Activated CD4-positive, alpha-beta T cell treated with anti-CD3 and anti-CD28 coated beads for 36 hours (primary cell): Measurements from ENCODE around the gene HINFP. TPM values are rescaled to one million over a fixed set of nuclear protein-coding genes. Genes with fewer than 3 reads are reported as not detected.

ENCODE experiments used
- ATAC-seq: fragments of 200-7000 bp; cut with Tn5 transposase; one replicate; pipeline ENCODE4 v1.10.0; 2021; ENCODE audit warnings: mild to moderate bottlenecking, moderate library complexity
- CTCF ChIA-PET: fragments of 350-600 bp; sonication (Branson Sonifier 250); formaldehyde crosslinking; loops from one replicate; lab custom pipeline; 2021; ENCODE audit warnings: antibody characterized with exemption; lab: Charles Lee
- POLR2A ChIA-PET: fragments of 350-600 bp; sonication (Branson Sonifier 250); formaldehyde crosslinking; loops from one replicate; lab custom pipeline; 2021; ENCODE audit warnings: antibody characterized with exemption, inconsistent platforms; lab: Charles Lee
- DNase-seq: peaks from one replicate; pipeline ENCODE4 v3.0.0-alpha.2; 2020
- H3K27ac Mint-ChIP-seq: one replicate; pipeline ENCODE4 v1.8.0; 2021; ENCODE audit warnings: mixed read lengths
- H3K27me3 Mint-ChIP-seq: one replicate; pipeline ENCODE4 v1.8.0; 2021; ENCODE audit warnings: mixed read lengths
- H3K36me3 Mint-ChIP-seq: one replicate; pipeline ENCODE4 v1.8.0; 2021; ENCODE audit warnings: low read depth, mixed read lengths
- H3K4me1 Mint-ChIP-seq: one replicate; pipeline ENCODE4 v1.8.0; 2021; ENCODE audit warnings: mixed read lengths
- H3K4me3 Mint-ChIP-seq: one replicate; pipeline ENCODE4 v1.8.0; 2021; ENCODE audit warnings: mild to moderate bottlenecking, moderate library complexity, mixed read lengths
- H3K9me3 Mint-ChIP-seq: one replicate; pipeline ENCODE4 v1.8.0; 2021; ENCODE audit warnings: low read depth, mixed read lengths
- intact Hi-C, 2 experiments: fragments of 100-400 bp; cut with DNase I in 1 of 2; cut with micrococcal nuclease in 1 of 2; formaldehyde crosslinking; loops; one replicate each; pipeline versions ENCODE4 v1.14.2 to v1.15.1; 2022 to 2024; cut with DNase I, micrococcal nuclease
- total RNA-seq, 2 experiments: library from RNA; stranded (reverse); gene quantifications; one replicate each; pipeline ENCODE4 v1.2.3, GENCODE V29; 2021

Gene HINFP
- total RNA-seq, 2 experiments from 2014 or later: 24.0 to 27.2 TPM

DNA sequence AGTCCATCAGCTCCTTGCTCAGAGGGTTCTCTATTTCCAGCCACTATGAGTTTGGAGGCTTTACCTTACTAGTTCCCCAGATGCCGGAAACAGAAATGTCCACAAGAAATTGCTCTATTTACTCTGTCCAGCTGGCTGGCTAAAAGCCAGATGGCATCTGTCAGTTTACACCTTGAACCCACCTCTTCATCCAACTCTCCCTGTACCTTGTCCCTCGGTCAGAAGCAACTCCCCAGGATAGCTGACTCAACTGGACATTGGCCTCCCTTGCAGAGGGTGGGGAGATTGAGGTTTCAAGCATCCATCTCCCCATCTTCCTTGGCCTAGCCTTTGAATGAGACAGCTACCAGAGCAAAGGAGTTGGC, 12.5 kb upstream of the HINFP start:
- intact Hi-C loops: loop anchor here (5.0 kb wide), 2 partner anchors 88 to 317 kb away; partner anchors contain the start of gene DDX6 (in 1 of the 2)
- Mint-ChIP-seq H3K36me3 (peaks cover 22% of the 10 kb centered on the region), H3K4me1 (peaks cover 40% of the 10 kb centered on the region)

GRCh38 chr11:119109843-119110242, 11.5 kb upstream of the HINFP start:
- DNase-seq: no peak
- Mint-ChIP-seq H3K4me1 (peaks cover 39% of the 10 kb centered on the region), H3K9me3 (no peaks in the 10 kb centered on the region), H3K27me3 (no peaks in the 10 kb centered on the region), H3K36me3 (peaks cover 27% of the 10 kb centered on the region), H3K27ac (peak overlapping the region; percentile 67), H3K4me3 (peak overlapping the region; percentile 89)
- POLR2A ChIA-PET: interaction anchor here (0.6 to 2.1 kb wide), 2 partner anchors 13 to 15 kb away, joined by 3 to 6 read pairs; a partner anchor contains a TSS
- ATAC-seq: no peak
- CTCF ChIA-PET: interaction anchor here (0.5 to 2.6 kb wide), 6 partner anchors 15 to 209 kb away, joined by 3 to 11 read pairs (median 3); partner anchors contain the start of gene CBL
- intact Hi-C loops: loop anchor here (5.0 kb wide), 2 partner anchors 87 to 318 kb away; partner anchors contain the start of gene DDX6 (in 1 of the 2)

More for the DNA sequence above, 12.5 kb upstream of the HINFP start:
- ChIA-PET POLR2A (interaction anchor here (2.1 kb wide), 1 partner anchor 14 kb away, joined by 6 read pairs; a partner anchor contains a TSS), CTCF (interaction anchor here (0.7 to 2.6 kb wide), 4 partner anchors 9 to 568 kb away, joined by 3 to 11 read pairs (median 4); a partner anchor contains a TSS)
- H3K27me3 Mint-ChIP-seq: no peaks in the 10 kb centered on the region
- ATAC-seq (no peak), DNase-seq (no peak)
- H3K4me3 Mint-ChIP-seq: peak overlapping the region; percentile 89
- peak overlapping the region; percentile 89 for H3K27ac Mint-ChIP-seq
- H3K9me3 Mint-ChIP-seq: no peaks in the 10 kb centered on the region

DNA sequence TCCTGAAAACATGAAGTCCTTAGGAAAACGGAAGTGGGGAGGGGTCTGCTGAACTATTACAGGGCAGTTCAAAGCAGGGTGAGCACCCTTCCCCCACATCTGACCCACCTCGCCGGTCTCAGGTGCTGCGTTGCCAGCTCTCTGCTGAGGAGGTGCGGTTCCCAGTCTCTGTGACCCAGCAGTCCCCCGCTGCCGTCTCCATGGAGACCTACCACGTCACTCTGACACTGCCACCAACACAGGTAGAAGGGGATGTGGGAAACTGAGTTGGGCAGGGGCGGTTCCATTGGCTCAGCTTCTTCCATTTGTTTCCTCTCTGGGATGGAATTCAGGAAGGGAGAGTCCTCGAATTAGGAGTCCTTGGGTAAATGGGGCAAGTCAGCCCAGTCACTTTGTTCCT, 10.9 kb upstream of the HINFP start:
- DNase-seq (no peak), ATAC-seq (no peak)
- H3K4me3 Mint-ChIP-seq: no peak overlapping the region
- H3K36me3 Mint-ChIP-seq: peaks cover 31% of the 10 kb centered on the region
- ChIA-PET CTCF (interaction anchor here (0.6 to 2.6 kb wide), 4 partner anchors 14 to 208 kb away, joined by 3 to 11 read pairs (median 4); a partner anchor contains a TSS), POLR2A (interaction anchor here (0.6 kb wide), 1 partner anchor 68 kb away, joined by 6 read pairs; no protein-coding TSS in a partner anchor)
- peak overlapping the region; percentile 67 for H3K27ac Mint-ChIP-seq
- H3K4me1 Mint-ChIP-seq: peaks cover 42% of the 10 kb centered on the region
- intact Hi-C loops: no loop called here
- no peaks in the 10 kb centered on the region for H3K27me3 Mint-ChIP-seq
- H3K9me3 Mint-ChIP-seq: no peaks in the 10 kb centered on the region

DNA sequence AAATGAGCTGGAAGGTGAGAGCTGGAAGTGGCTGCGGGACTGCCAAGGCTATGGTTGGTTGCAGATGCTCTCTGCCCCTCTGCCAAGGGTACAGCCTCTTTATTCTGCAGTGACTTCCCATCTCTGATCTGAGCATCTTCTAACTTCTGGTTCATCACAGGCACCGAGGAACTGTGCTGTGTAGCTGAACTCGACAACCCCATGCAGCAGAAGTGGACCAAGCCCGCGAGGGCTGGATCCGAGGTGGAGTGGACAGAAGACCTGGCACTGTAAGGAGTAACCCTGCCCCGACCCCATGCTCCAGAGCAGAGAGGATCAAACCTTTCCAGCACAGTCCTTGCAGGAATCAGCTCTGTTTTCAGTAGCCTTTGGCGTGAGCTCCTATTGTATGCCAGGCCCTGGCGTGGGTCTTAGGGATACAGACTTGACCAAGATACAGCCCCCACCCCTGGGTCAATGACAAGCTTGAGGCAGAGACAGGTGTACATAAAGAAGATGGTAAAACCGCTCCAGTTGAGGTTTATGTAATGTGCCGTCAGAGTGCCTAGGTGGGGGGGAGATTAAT, 9.9 kb upstream of the HINFP start:
- intact Hi-C loops: no loop called here
- no peak for ATAC-seq

GRCh38 chr11:119112314-119113020, 8.9 kb upstream of the HINFP start:
- Mint-ChIP-seq H3K9me3 (no peaks in the 10 kb centered on the region), H3K4me1 (peaks cover 40% of the 10 kb centered on the region), H3K4me3 (no peak overlapping the region), H3K27ac (peak overlapping the region; percentile 21), H3K27me3 (no peaks in the 10 kb centered on the region), H3K36me3 (peaks cover 47% of the 10 kb centered on the region)
- DNase-seq: no peak
- ATAC-seq: no peak
- intact Hi-C loops: no loop called here
- POLR2A ChIA-PET: interaction anchor here (1.0 to 1.1 kb wide), 2 partner anchors 9 to 10 kb away, joined by 3 read pairs; partner anchors contain the start of gene HINFP
- CTCF ChIA-PET: interaction anchor here (0.6 to 0.8 kb wide), 2 partner anchors 57 to 212 kb away, joined by 3 to 5 read pairs; no protein-coding TSS in a partner anchor

More for the DNA sequence above, 9.9 kb upstream of the HINFP start:
- Mint-ChIP-seq H3K36me3 (peaks cover 41% of the 10 kb centered on the region), H3K9me3 (no peaks in the 10 kb centered on the region), H3K27me3 (no peaks in the 10 kb centered on the region), H3K27ac (peak overlapping the region; percentile 30), H3K4me3 (no peak overlapping the region), H3K4me1 (peaks cover 45% of the 10 kb centered on the region)
- CTCF ChIA-PET: interaction anchor here (0.8 kb wide), 1 partner anchor 213 kb away, joined by 3 read pairs; no protein-coding TSS in a partner anchor
- POLR2A ChIA-PET: no interaction called here
- no peak for DNase-seq

DNA sequence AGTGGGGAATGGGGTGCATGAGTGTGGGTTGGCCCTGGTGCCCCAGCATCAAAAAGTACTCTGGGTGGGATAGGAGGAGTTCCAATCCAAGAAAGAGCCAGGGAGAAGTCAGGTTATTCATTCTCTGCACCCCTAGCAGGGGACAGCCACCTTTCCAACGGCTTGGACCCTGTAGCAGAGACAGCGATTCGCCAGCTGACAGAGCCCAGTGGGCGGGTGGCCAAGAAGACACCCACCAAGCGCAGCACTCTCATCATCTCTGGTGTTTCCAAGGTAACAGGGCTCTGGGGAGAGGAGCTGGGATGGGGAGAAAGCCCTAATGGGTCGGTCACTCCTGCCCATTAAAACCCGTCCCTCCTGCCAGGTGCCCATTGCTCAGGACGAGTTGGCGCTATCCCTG, 7.7 kb upstream of the HINFP start:
- peak overlapping the region; percentile 55 for H3K27ac Mint-ChIP-seq
- ChIA-PET CTCF (no interaction called here), POLR2A (no interaction called here)
- H3K36me3 Mint-ChIP-seq: peaks cover 50% of the 10 kb centered on the region
- H3K9me3 Mint-ChIP-seq: no peaks in the 10 kb centered on the region
- intact Hi-C loops: no loop called here
- H3K27me3 Mint-ChIP-seq: no peaks in the 10 kb centered on the region
- DNase-seq: no peak
- peaks cover 35% of the 10 kb centered on the region for H3K4me1 Mint-ChIP-seq
- no peak for ATAC-seq
- H3K4me3 Mint-ChIP-seq: no peak overlapping the region

- Mint-ChIP-seq H3K4me1 (peaks cover 28% of the 10 kb centered on the region), H3K4me3 (no peak overlapping the region), H3K9me3 (no peaks in the 10 kb centered on the region), H3K27ac (no peak overlapping the region), H3K36me3 (peaks cover 50% of the 10 kb centered on the region), H3K27me3 (no peaks in the 10 kb centered on the region)
- CTCF ChIA-PET: no interaction called here
- DNase-seq (no peak), ATAC-seq (no peak)
- POLR2A ChIA-PET: no interaction called here
- intact Hi-C loops: no loop called here
These were observed 7.0 kb upstream of the HINFP start for GRCh38 chr11:119114351-119114750.

- DNase-seq (peak; percentile 35), ATAC-seq (peak; percentile 84)
- Mint-ChIP-seq H3K4me3 (peak overlapping the region; percentile 59), H3K4me1 (peaks cover 27% of the 10 kb centered on the region), H3K27me3 (no peaks in the 10 kb centered on the region), H3K36me3 (peaks cover 45% of the 10 kb centered on the region), H3K9me3 (no peaks in the 10 kb centered on the region), H3K27ac (peak overlapping the region; percentile 95)
- intact Hi-C loops: no loop called here
- POLR2A ChIA-PET: interaction anchor here (1.0 to 1.2 kb wide), 2 partner anchors 20 to 21 kb away, joined by 3 read pairs; a partner anchor contains a TSS
- CTCF ChIA-PET: interaction anchor here (0.8 to 1.4 kb wide), 6 partner anchors 9 to 208 kb away, joined by 3 to 5 read pairs (median 4); partner anchors contain the start of genes ABCG4 and C2CD2L
These were observed 5.7 kb upstream of the HINFP start for GRCh38 chr11:119115484-119116234.

- H3K4me1 Mint-ChIP-seq: peaks cover 31% of the 10 kb centered on the region
- ATAC-seq (no peak), DNase-seq (no peak)
- no peaks in the 10 kb centered on the region for H3K27me3 Mint-ChIP-seq
- CTCF ChIA-PET: interaction anchor here (0.8 to 1.4 kb wide), 5 partner anchors 9 to 208 kb away, joined by 3 to 5 read pairs (median 4); partner anchors contain the start of genes ABCG4 and C2CD2L
- H3K4me3 Mint-ChIP-seq: peak overlapping the region; percentile 59
- H3K36me3 Mint-ChIP-seq: peaks cover 44% of the 10 kb centered on the region
- H3K27ac Mint-ChIP-seq: peak overlapping the region; percentile 95
- intact Hi-C loops: no loop called here
- no peaks in the 10 kb centered on the region for H3K9me3 Mint-ChIP-seq
- POLR2A ChIA-PET: interaction anchor here (1.0 to 1.2 kb wide), 2 partner anchors 21 to 22 kb away, joined by 3 read pairs; a partner anchor contains a TSS
These were observed 5.2 kb upstream of the HINFP start for GRCh38 chr11:119116235-119116594.

DNA sequence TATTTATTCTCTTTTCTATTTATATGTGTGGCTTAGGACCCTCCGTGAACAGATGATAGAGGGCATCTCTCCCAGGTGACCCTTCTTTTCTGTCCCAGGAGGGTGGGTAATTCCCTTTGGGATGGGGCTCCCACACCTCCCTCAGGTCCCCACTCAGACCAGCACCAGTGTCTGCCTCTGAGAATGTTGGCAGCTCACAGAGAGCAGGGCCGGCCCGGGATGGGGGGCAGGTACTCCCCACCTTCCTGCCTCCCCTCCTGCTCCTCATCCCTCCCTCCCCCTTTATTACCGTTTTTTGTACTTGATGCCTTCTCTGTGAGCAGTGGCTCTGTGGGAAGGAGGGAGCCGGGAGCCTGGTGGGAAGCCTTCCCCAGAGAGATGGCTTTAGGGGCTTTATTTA, 4.8 kb upstream of the HINFP start:
- DNase-seq: no peak
- H3K36me3 Mint-ChIP-seq: peaks cover 41% of the 10 kb centered on the region
- intact Hi-C loops: no loop called here
- no peaks in the 10 kb centered on the region for H3K9me3 Mint-ChIP-seq
- H3K4me1 Mint-ChIP-seq: peaks cover 31% of the 10 kb centered on the region
- POLR2A ChIA-PET: interaction anchor here (1.0 kb wide), 1 partner anchor 21 kb away, joined by 3 read pairs; a partner anchor contains a TSS
- CTCF ChIA-PET: interaction anchor here (1.0 to 1.4 kb wide), 2 partner anchors 10 to 207 kb away, joined by 4 read pairs; partner anchors contain the start of gene C2CD2L
- peak overlapping the region; percentile 71 for H3K27ac Mint-ChIP-seq
- no peak overlapping the region for H3K4me3 Mint-ChIP-seq
- ATAC-seq: no peak
- H3K27me3 Mint-ChIP-seq: no peaks in the 10 kb centered on the region
